ENCODE data around the gene LANCL3.

- TF ChIP-seq RAD21 (IDR thresholded peaks at IDR 0.05; ENCODE audit: low read depth) (no peak), YY1 (IDR thresholded peaks at IDR 0.05; ENCODE audit: low read depth) (no peak), NFIC (IDR thresholded peaks at IDR 0.05) (no peak)
- TF ChIP-seq, protein P1, sequence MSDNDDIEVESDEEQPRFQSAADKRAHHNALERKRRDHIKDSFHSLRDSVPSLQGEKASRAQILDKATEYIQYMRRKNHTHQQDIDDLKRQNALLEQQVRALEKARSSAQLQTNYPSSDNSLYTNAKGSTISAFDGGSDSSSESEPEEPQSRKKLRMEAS (IDR thresholded peaks at IDR 0.05), result no peak
These were observed 121.5 kb downstream of the LANCL3 start for GRCh38 chrX:37692918-37693317.

All from Ishikawa (cell line).